NCI-H69 (cell line): ENCODE results near the gene ABCB6.
A peak's percentile ranks its signal among the peaks of the same experiment; 100 is the strongest.
"Not testable (repeated sequence)": the region's sequence is repeated elsewhere in the genome, so short reads cannot be mapped to it uniquely, and the experiment has no call there.

ENCODE experiments used
- DNase-seq: peaks from one replicate; lab custom pipeline; 2025; lab: John Stamatoyannopoulos, UW

The ABCB6 gene

GRCh38 chr2:219213486-219214071 lies 5.2 kb downstream of the ABCB6 start:
- DNase-seq = no peak

DNA sequence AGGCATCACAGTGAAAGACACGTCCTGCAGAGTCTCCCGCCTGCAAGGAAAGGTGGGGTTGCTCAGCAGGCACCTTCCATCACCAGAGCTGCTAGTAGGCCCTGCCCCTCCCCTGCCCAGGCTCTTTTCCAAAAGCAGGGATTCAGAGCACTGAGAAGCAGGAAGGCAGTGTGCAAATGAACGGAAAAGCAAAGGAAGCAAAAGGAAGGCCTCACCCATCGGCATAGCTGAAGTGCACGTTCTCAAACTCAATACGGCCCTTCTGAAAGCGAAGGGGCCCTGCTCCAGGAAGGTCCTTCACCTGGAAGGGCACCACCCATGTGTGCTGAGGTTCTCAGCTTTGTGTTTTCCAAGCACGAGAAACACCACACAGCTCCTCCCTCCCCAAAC lies 5.7 kb downstream of the ABCB6 start:
- DNase-seq = no peak

DNA sequence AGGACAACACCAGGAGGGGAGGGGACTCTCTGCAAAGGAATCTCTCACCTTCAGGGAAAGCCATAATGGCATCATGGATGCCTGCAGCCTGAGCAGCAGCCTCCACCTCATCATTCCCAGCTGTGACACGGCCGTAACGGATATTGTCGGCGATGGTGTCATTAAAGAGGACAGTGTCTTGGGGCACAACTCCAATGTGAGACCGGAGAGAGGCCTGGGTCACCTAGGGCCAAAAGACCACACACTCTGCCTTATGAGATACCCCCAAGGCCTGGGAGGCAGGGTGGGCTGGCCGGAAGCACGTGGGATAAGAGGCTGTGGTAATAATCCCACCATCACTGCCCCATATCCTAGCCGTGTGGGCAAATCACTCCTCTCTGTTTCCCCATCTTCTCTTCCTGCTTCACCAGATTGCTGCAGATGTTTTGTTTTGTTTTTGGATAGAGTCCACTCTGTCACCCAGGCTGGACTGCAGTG lies 7.8 kb downstream of the ABCB6 start:
- no peak for DNase-seq

DNA sequence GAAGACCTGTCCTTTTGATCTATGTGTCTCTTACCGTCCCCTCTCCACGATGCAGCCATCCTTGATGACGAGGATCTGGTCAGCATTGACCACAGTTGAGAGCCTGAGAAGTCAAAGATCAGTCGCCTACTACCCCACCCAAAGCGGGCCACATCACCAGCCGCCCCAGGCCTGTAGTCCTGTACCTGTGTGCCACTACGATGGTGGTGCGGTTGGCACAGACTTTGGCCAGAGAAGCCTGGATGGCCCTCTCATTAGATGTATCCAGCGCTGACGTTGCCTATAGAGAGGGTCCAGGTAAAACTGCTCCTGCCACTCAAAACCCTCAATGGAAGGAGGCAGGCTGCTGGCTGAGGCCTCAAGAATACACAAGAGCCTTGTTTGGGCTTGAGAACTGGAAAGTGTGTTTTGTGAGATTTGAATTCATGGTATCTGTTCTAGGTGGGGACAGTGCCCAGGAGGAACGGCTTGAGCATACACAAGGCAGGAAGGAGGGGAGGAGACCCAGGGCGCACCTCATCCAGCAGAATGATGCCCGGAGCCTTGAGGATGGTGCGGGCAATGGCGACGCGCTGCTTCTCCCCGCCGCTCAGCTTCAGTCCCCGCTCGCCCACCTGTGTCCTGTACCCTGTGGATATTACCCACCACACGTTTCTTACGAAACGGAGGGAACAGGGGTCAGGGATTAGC lies 8.4 kb downstream of the ABCB6 start:
- no peak for DNase-seq

GRCh38 chr2:219209236-219210195 lies 9.2 kb downstream of the ABCB6 start:
- no peak for DNase-seq

GRCh38 chr2:219207884-219208740 lies 10.6 kb downstream of the ABCB6 start:
- peak; percentile 50 for DNase-seq

DNA sequence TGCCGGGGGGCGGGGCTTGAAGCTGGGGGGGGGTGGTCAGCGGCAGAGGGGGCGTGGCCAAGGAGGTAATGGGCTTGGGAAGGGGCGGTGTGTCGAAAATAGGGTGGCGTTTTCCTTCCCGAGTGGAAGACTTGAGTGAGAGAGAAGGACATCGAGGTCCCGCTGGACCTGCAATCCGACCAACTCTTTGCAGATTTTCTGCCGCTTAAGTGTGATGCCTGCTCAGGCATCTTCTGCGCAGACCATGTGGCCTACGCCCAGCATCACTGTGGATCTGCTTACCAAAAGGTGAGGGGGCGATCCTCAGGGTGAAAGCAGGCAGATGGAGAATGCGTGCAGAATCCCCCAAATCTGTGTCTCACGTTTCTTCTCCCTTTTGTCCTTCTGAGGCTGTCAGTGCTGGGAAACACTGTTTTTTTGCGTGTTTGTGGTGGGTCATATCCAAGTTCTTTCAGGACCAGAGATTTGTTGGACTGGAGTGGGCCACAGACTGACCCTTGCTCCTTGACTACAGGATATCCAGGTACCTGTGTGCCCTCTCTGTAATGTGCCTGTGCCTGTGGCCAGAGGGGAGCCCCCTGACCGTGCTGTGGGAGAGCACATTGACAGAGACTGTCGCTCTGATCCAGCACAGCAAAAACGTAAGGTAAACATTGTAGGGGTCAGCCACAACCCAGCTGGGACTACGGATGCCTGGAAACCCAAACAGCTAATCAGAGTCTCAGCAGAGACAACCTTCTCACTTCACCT lies 11.4 kb downstream of the ABCB6 start:
- DNase-seq = no peak

GRCh38 chr2:219206328-219207133 lies 12.2 kb downstream of the ABCB6 start, which contains the start of gene ZFAND2B:
TSS of gene ZFAND2B (plus strand) at chr2:219206782. CDS start at chr2:219206988, 206 bp downstream.
- DNase-seq = peak; percentile 93

GRCh38 chr2:219205981-219206327 lies 12.8 kb downstream of the ABCB6 start:
- DNase-seq = no peak

- DNase-seq = no peak
These were observed 13.6 kb downstream of the ABCB6 start for GRCh38 chr2:219205165-219205538.

GRCh38 chr2:219204425-219205164 lies 14.2 kb downstream of the ABCB6 start:
- DNase-seq = no peak

DNA sequence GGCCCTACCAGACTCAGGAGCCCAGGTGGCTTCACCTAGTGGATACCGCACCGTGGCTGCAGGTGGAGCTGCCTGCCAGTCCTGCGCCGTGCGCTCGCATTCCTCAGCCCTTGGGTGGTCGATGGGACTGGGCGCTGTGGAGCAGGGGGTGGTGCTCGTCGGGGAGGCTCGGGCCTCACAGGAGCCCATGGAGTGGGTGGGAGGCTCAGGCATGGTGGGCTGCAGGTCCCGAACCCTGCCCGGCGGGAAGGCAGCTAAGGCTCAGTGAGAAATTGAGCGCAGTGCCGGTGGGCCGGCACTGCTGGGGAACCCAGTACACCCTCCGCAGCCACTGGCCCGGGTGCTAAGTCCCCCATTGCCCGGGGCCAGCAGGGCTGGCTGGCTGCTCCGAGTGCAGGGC lies 17.4 kb downstream of the ABCB6 start:
- DNase-seq = not testable (repeated sequence)

- DNase-seq = peak; percentile 22
These were observed 18.0 kb downstream of the ABCB6 start for GRCh38 chr2:219200502-219201326.

GRCh38 chr2:219199470-219200211 lies 19.1 kb downstream of the ABCB6 start:
- no peak for DNase-seq

DNA sequence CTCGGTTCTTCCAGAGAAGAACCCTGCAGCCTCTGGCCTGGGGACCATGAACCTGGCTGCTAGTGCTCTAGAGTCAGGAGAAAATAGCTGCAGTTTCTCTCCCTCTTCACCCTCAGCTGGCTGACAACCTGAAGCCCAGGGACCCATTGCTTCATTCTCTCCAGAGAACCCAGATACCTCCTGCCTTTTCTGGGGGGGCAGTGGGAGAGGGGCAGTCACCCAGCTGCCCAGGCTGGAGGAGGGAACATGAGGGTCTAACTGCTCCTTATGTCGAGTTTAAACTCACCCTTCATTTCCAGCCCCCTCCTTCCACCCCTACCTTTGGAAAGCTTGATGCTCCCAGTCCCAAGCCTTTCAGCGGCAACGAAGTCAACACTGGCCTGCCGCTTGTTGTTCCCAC lies 19.8 kb downstream of the ABCB6 start:
- no peak for DNase-seq

DNA sequence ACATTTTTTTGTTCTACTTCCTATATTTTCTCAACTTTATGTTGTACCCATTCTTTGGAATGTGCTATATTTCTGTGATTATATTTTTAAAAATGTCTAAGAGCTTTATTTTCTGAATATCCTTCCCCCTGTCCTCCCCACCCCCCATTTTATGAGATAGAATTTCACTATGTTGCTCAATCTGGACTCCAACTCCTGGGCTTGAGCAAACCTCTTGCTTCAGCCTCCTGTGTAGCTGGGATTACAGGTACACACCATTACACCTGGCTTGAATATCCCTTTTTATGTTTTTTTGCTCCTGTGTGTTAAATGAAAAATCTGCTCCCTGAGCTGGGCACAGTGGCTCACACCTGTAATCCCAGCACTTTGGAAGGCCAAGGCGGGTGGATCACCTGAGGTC lies 21.4 kb downstream of the ABCB6 start:
- DNase-seq = no peak

- no peak for DNase-seq
These were observed 31.9 kb downstream of the ABCB6 start for GRCh38 chr2:219186754-219187456.
